H9 (cell line): Measurements from ENCODE around the gene C13orf42. TPM values are rescaled to one million over a fixed set of nuclear protein-coding genes. Genes with fewer than 3 reads are reported as not detected.

Experiments used
- DNase-seq: peaks from one replicate; pipeline ENCODE4 v3.0.0-alpha.2; 2017
- H2AFZ ChIP-seq: one replicate; pipeline ENCODE4 v1.6.1; 2013; ENCODE audit warnings: mild to moderate bottlenecking, low read length, control low read depth, moderate library complexity
- H2AK5ac ChIP-seq: 2 replicates; pipeline ENCODE4 v1.6.1; 2013; ENCODE audit warnings: low read length, control low read depth, mixed read lengths; ENCODE audit not compliant: insufficient read length
- H2BK120ac ChIP-seq: one replicate; pipeline ENCODE4 v1.6.1; 2013; ENCODE audit warnings: low read depth, mild to moderate bottlenecking, low read length, control low read depth, inconsistent platforms; ENCODE audit not compliant: poor library complexity, severe bottlenecking
- H2BK12ac ChIP-seq: 2 replicates; pipeline ENCODE4 v1.6.1; 2013; ENCODE audit warnings: low read length, control low read depth, mixed read lengths, low read depth; ENCODE audit not compliant: insufficient read length
- H2BK15ac ChIP-seq: 2 replicates; pipeline ENCODE4 v1.6.1; 2013; ENCODE audit warnings: low read depth, low read length, control low read depth
- H2BK20ac ChIP-seq: one replicate; pipeline ENCODE4 v1.6.1; 2013; ENCODE audit warnings: low read depth, mild to moderate bottlenecking, low read length, control low read depth, inconsistent platforms; ENCODE audit not compliant: poor library complexity, severe bottlenecking
- H2BK5ac ChIP-seq: 2 replicates; pipeline ENCODE4 v1.6.1; 2013; ENCODE audit warnings: low read length, control low read depth, mixed read lengths; ENCODE audit not compliant: insufficient read length
- H3K14ac ChIP-seq: 2 replicates; pipeline ENCODE4 v1.6.1; 2013; ENCODE audit warnings: low read length, control low read depth; ENCODE audit not compliant: insufficient read depth
- H3K18ac ChIP-seq: 2 replicates; pipeline ENCODE4 v1.6.1; 2013; ENCODE audit warnings: low read depth, mild to moderate bottlenecking, mixed read lengths, low read length, control low read depth; ENCODE audit not compliant: insufficient read length
- H3K23ac ChIP-seq: 2 replicates; pipeline ENCODE4 v1.6.1; 2013; ENCODE audit warnings: low read length, control low read depth, mixed read lengths, low read depth; ENCODE audit not compliant: insufficient read length
- H3K23me2 ChIP-seq: 2 replicates; pipeline ENCODE4 v1.6.1; 2013; ENCODE audit warnings: low read depth, mild to moderate bottlenecking, mixed read lengths, low read length, control low read depth; ENCODE audit not compliant: insufficient read length, poor library complexity, severe bottlenecking
- H3K27ac ChIP-seq: 2 replicates; pipeline ENCODE4 v1.5.1; 2013; ENCODE audit warnings: low read length, control low read depth, mixed read lengths, low read depth; ENCODE audit not compliant: insufficient read length
- H3K27me3 ChIP-seq: 2 replicates; pipeline ENCODE4 v1.6.1; 2013; ENCODE audit warnings: low read length, control low read depth, inconsistent platforms; ENCODE audit not compliant: insufficient read depth
- H3K4ac ChIP-seq: 2 replicates; pipeline ENCODE4 v1.6.1; 2013; ENCODE audit warnings: low read depth, mild to moderate bottlenecking, control low read depth, inconsistent platforms, low read length, moderate library complexity
- H3K4me1 ChIP-seq: 2 replicates; pipeline ENCODE4 v1.6.1; 2013; ENCODE audit warnings: low read length, control low read depth, inconsistent platforms; ENCODE audit not compliant: insufficient read depth
- H3K4me2 ChIP-seq: 2 replicates; pipeline ENCODE4 v1.6.1; 2013; ENCODE audit warnings: low read length, control low read depth, mixed read lengths; ENCODE audit not compliant: insufficient read length, insufficient read depth
- H3K56ac ChIP-seq: 2 replicates; pipeline ENCODE4 v1.6.1; 2013; ENCODE audit warnings: low read depth, mild to moderate bottlenecking, mixed read lengths, low read length, control low read depth; ENCODE audit not compliant: insufficient read length
- H3K79me1 ChIP-seq: 2 replicates; pipeline ENCODE4 v1.6.1; 2013; ENCODE audit warnings: low read depth, mild to moderate bottlenecking, moderate library complexity, low read length, control low read depth, inconsistent platforms; ENCODE audit not compliant: insufficient read depth, poor library complexity, severe bottlenecking
- H3K79me2 ChIP-seq: 2 replicates; pipeline ENCODE4 v1.6.1; 2013; ENCODE audit warnings: low read length, control low read depth, inconsistent platforms; ENCODE audit not compliant: insufficient read depth
- H3K9ac ChIP-seq: 2 replicates; pipeline ENCODE4 v1.6.1; 2013; ENCODE audit warnings: low read length, control low read depth, mixed read lengths; ENCODE audit not compliant: insufficient read length; ENCODE audit errors: extremely low read depth
- H3K9me3 ChIP-seq: one replicate; pipeline ENCODE4 v1.6.1; 2013; ENCODE audit warnings: low read depth, low read length, inconsistent platforms; ENCODE audit not compliant: control insufficient read depth
- H3T11ph ChIP-seq: one replicate; pipeline ENCODE4 v1.6.1; 2013; ENCODE audit warnings: mild to moderate bottlenecking, low read length, control low read depth, inconsistent platforms
- H4K20me1 ChIP-seq: one replicate; pipeline ENCODE4 v1.6.1; 2013; ENCODE audit not compliant: control insufficient read depth, insufficient read length, insufficient read depth
- H4K5ac ChIP-seq: 2 replicates; pipeline ENCODE4 v1.6.1; 2013; ENCODE audit warnings: low read depth, mild to moderate bottlenecking, mixed read lengths, low read length, control low read depth; ENCODE audit not compliant: insufficient read length
- H4K8ac ChIP-seq: replicated peaks from 2 replicates; pipeline ENCODE4 v1.6.1; 2013; ENCODE audit warnings: low read length, control low read depth, mixed read lengths, low read depth; ENCODE audit not compliant: insufficient read length
- H4K91ac ChIP-seq: 2 replicates; pipeline ENCODE4 v1.6.1; 2013; ENCODE audit warnings: low read depth, mild to moderate bottlenecking, moderate library complexity, mixed read lengths, low read length, control low read depth; ENCODE audit not compliant: insufficient read length
- H3K27ac Mint-ChIP-seq, 3 experiments: 2 replicates in 2 of 3; 3 replicates in 1 of 3; pipeline ENCODE4 v1.8.0; 2020 to 2021; ENCODE audit warnings: mixed read lengths in 3 of 3, mild to moderate bottlenecking in 1 of 3, moderate library complexity in 1 of 3
- H3K27me3 Mint-ChIP-seq: 2 replicates; pipeline ENCODE4 v1.8.0; 2021; ENCODE audit warnings: low read depth, mild to moderate bottlenecking, moderate library complexity, mixed read lengths
- H3K36me3 Mint-ChIP-seq, 3 experiments: 2 replicates in 2 of 3; 3 replicates in 1 of 3; pipeline ENCODE4 v1.8.0; 2020 to 2021; ENCODE audit warnings: low read depth in 3 of 3, mixed read lengths in 3 of 3; ENCODE audit not compliant: insufficient read depth in 1 of 3
- H3K4me1 Mint-ChIP-seq, 2 experiments: 2 replicates each; pipeline ENCODE4 v1.8.0; 2020; ENCODE audit warnings: mixed read lengths in 2 of 2
- H3K4me3 Mint-ChIP-seq, 2 experiments: 2 replicates in 1 of 2; 3 replicates in 1 of 2; pipeline ENCODE4 v1.8.0; 2020 to 2021; ENCODE audit warnings: mild to moderate bottlenecking in 2 of 2, mixed read lengths in 2 of 2, moderate library complexity in 1 of 2
- H3K9me3 Mint-ChIP-seq, 2 experiments: 2 replicates in 1 of 2; 3 replicates in 1 of 2; pipeline ENCODE4 v1.8.0; 2020; ENCODE audit warnings: mild to moderate bottlenecking in 2 of 2, mixed read lengths in 2 of 2, moderate library complexity in 1 of 2
- WGBS: extraction: QIAGEN DNeasy Blood & Tissue Kit; methylation state at CpG from one replicate; pipeline ENCODE4 v1.1.7; 2013; ENCODE audit warnings: missing lambda C conversion rate, low lambda C conversion rate, mixed read lengths; ENCODE audit not compliant: insufficient read length; ENCODE audit errors: extremely low coverage; 5-methylcytosine and 5-hydroxymethylcytosine counted together
- total RNA-seq: library from RNA; stranded (reverse); gene quantifications from 2 replicates; pipeline ENCODE4 v1.2.1, GENCODE V29; 2021
- TF ChIP-seq, protein P1 (sequence below): fragments of 200-600 bp; sonication (generic); conservative IDR thresholded peaks from 3 replicates; pipeline ENCODE4 v1.8.0; 2021; ENCODE audit warnings: antibody characterized with exemption, mild to moderate bottlenecking

C13orf42 gene
- total RNA-seq, 1 experiment from 2014 or later: 16.5 TPM

DNA sequence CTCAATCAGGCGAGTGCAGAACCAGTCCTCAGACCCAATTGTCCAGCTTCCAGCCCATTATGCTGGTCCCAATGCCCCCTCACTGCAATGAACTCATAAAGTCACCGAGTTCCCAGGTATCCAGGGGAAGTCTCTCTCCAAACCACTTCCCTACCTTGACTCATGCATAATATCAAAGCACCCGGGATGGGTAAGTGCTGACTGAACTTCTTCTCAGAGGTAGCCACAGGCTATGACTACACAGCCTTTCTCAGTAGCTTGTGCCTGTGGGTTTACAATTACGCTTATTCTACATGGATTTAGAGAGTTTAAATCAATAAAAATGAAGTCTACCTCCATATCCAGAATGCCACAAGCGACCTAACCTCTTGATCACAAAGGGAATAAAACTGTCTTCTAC is 1.7 kb upstream of the C13orf42 start:
- Histone ChIP-seq H2BK15ac (no peak overlapping the region), H4K5ac (no peak overlapping the region), H3K18ac (no peak overlapping the region), H3K9me3 (peaks cover 2% of the 10 kb centered on the region), H3K27ac (no peak overlapping the region), H4K91ac (no peak overlapping the region), H2BK20ac (no peak overlapping the region), H3K4me1 (no peaks in the 10 kb centered on the region), H2BK5ac (no peak overlapping the region), H4K20me1 (no peaks in the 10 kb centered on the region), H2AK5ac (no peak overlapping the region), H3K56ac (no peak overlapping the region), H3K27me3 (no peaks in the 10 kb centered on the region), H3K4me2 (no peak overlapping the region), H2AFZ (no peak overlapping the region), H3K23ac (no peak overlapping the region), H3K23me2 (no peaks in the 10 kb centered on the region), H3K14ac (no peak overlapping the region), H4K8ac (no peak overlapping the region), H3K4ac (no peak overlapping the region), H3K79me2 (no peaks in the 10 kb centered on the region), H3K9ac (no peak overlapping the region), H3T11ph (no peak overlapping the region), H2BK120ac (no peak overlapping the region), H3K79me1 (no peaks in the 10 kb centered on the region), H2BK12ac (no peak overlapping the region)
- H3K27ac Mint-ChIP-seq: no peak overlapping the region
- H3K4me1 Mint-ChIP-seq: 0 out of 4 replicates have a peak, but pooled peaks cover 2 to 3% of the 10 kb centered on the region in 2 experiments
- H3K27me3 Mint-ChIP-seq: no peaks in the 10 kb centered on the region; the same call in 1 of the 2 replicates
- WGBS: no CpG with 5 or more reads among the region's 5 CpGs
- peaks cover 0 to 8% (median 4%) of the 10 kb centered on the region in 3 experiments; a peak in 5 of 7 replicates for H3K36me3 Mint-ChIP-seq
- TF ChIP-seq, protein P1, sequence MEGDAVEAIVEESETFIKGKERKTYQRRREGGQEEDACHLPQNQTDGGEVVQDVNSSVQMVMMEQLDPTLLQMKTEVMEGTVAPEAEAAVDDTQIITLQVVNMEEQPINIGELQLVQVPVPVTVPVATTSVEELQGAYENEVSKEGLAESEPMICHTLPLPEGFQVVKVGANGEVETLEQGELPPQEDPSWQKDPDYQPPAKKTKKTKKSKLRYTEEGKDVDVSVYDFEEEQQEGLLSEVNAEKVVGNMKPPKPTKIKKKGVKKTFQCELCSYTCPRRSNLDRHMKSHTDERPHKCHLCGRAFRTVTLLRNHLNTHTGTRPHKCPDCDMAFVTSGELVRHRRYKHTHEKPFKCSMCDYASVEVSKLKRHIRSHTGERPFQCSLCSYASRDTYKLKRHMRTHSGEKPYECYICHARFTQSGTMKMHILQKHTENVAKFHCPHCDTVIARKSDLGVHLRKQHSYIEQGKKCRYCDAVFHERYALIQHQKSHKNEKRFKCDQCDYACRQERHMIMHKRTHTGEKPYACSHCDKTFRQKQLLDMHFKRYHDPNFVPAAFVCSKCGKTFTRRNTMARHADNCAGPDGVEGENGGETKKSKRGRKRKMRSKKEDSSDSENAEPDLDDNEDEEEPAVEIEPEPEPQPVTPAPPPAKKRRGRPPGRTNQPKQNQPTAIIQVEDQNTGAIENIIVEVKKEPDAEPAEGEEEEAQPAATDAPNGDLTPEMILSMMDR: no peak
- H3K4me3 Mint-ChIP-seq: no peak overlapping the region
- no peak for DNase-seq
- H3K9me3 Mint-ChIP-seq: peaks cover 1 to 2% of the 10 kb centered on the region in 2 experiments; a peak in 2 of 5 replicates
